IMR-90 (cell line): ENCODE data around the gene MAU2. TPM values are rescaled to one million over a fixed set of nuclear protein-coding genes. Genes with fewer than 3 reads are reported as not detected.

Source experiments
- ATAC-seq: fragments of 200-7000 bp; cut with Tn5 transposase; 2 replicates; pipeline ENCODE4 v1.9.1; 2020; ENCODE audit warnings: low read depth, mild to moderate bottlenecking, moderate library complexity
- BruUV-seq: library from RNA; stranded (reverse); fragments of 400-500 nt; replicated peaks from 2 replicates; lab custom pipeline; 2021; lab: Mats Ljungman, UMichigan
- CTCF ChIA-PET: fragments of 300-600 bp; formaldehyde crosslinking; extraction: SDS; loops from one replicate; lab custom pipeline; 2021; ENCODE audit warnings: antibody characterized with exemption; lab: Yijun Ruan, JAX
- POLR2A ChIA-PET: fragments of 300-600 bp; sonication (Branson Sonifier 250); formaldehyde crosslinking; loops from one replicate; lab custom pipeline; 2022; ENCODE audit warnings: antibody characterized with exemption; ENCODE audit not compliant: unreplicated experiment; lab: Charles Lee
- DNase-seq: peaks from one replicate; pipeline ENCODE4 v3.0.0; 2013
- H2AFZ ChIP-seq: replicated peaks from 2 replicates; pipeline ENCODE3; 2013; ENCODE audit warnings: low read length, mild to moderate bottlenecking; ENCODE audit not compliant: poor library complexity
- H2AK5ac ChIP-seq: 2 replicates; pipeline ENCODE4 v1.6.1; 2013; ENCODE audit warnings: low read depth, low read length, inconsistent platforms
- H2AK9ac ChIP-seq: replicated peaks from 2 replicates; pipeline ENCODE3; 2013; ENCODE audit warnings: mild to moderate bottlenecking, low read depth, low read length, moderate library complexity; ENCODE audit not compliant: poor library complexity
- H2BK120ac ChIP-seq: 2 replicates; pipeline ENCODE4 v1.6.1; 2013; ENCODE audit warnings: low read depth, low read length, inconsistent platforms
- H2BK15ac ChIP-seq: 3 replicates; pipeline ENCODE4 v1.6.1; 2013; ENCODE audit warnings: low read depth, low read length, inconsistent platforms
- H2BK20ac ChIP-seq: 2 replicates; pipeline ENCODE4 v1.6.1; 2013; ENCODE audit warnings: low read depth, mild to moderate bottlenecking, inconsistent platforms, low read length, moderate library complexity
- H2BK5ac ChIP-seq: 2 replicates; pipeline ENCODE4 v1.6.1; 2013; ENCODE audit warnings: mild to moderate bottlenecking, low read depth, low read length, inconsistent platforms; ENCODE audit not compliant: poor library complexity, severe bottlenecking
- H3K14ac ChIP-seq: replicated peaks from 2 replicates; pipeline ENCODE4 v1.6.1; 2013; ENCODE audit warnings: low read depth, low read length, inconsistent platforms
- H3K18ac ChIP-seq: 2 replicates; pipeline ENCODE4 v1.6.1; 2013; ENCODE audit warnings: low read depth, low read length, control low read depth
- H3K23ac ChIP-seq: 2 replicates; pipeline ENCODE4 v1.6.1; 2013; ENCODE audit warnings: low read depth, low read length, inconsistent platforms
- H3K27ac ChIP-seq: 2 replicates; pipeline ENCODE4 v1.5.1; 2013; ENCODE audit warnings: mild to moderate bottlenecking, control low read depth, low read length; ENCODE audit not compliant: insufficient read depth
- H3K27me3 ChIP-seq: 2 replicates; pipeline ENCODE4 v1.6.1; 2013; ENCODE audit warnings: low read length; ENCODE audit not compliant: control insufficient read depth, insufficient read depth
- H3K36me3 ChIP-seq: 2 replicates; pipeline ENCODE4 v1.6.1; 2013; ENCODE audit warnings: low read length, mixed read lengths; ENCODE audit not compliant: control insufficient read depth, insufficient read depth
- H3K4ac ChIP-seq: 2 replicates; pipeline ENCODE4 v1.6.1; 2013; ENCODE audit warnings: low read depth, low read length, inconsistent platforms
- H3K4me1 ChIP-seq: 2 replicates; pipeline ENCODE4 v1.6.1; 2013; ENCODE audit warnings: low read length, mixed read lengths; ENCODE audit not compliant: control insufficient read depth, insufficient read depth
- H3K4me2 ChIP-seq: 2 replicates; pipeline ENCODE4 v1.6.1; 2013; ENCODE audit warnings: low read depth, mild to moderate bottlenecking, control low read depth, low read length, moderate library complexity
- H3K4me3 ChIP-seq: 2 replicates; pipeline ENCODE4 v1.5.1; 2013; ENCODE audit warnings: low read depth, mild to moderate bottlenecking, control low read depth, low read length, moderate library complexity; ENCODE audit not compliant: insufficient read depth
- H3K56ac ChIP-seq: 2 replicates; pipeline ENCODE4 v1.6.1; 2013; ENCODE audit warnings: low read length, inconsistent platforms; ENCODE audit not compliant: insufficient read depth; ENCODE audit errors: extremely low read depth
- H3K79me1 ChIP-seq, 2 experiments: 2 replicates each; pipeline ENCODE4 v1.6.1; 2013; ENCODE audit warnings: low read length in 2 of 2, inconsistent platforms in 1 of 2, low read depth in 1 of 2
- H3K9ac ChIP-seq: 2 replicates; pipeline ENCODE4 v1.6.1; 2013; ENCODE audit warnings: low read depth, low read length, control low read depth
- H3K9me1 ChIP-seq: 2 replicates; pipeline ENCODE4 v1.6.1; 2013; ENCODE audit warnings: low read length, inconsistent platforms; ENCODE audit not compliant: insufficient read depth
- H3K9me3 ChIP-seq: 2 replicates; pipeline ENCODE4 v1.6.1; 2013; ENCODE audit warnings: low read length; ENCODE audit not compliant: control insufficient read depth, insufficient read depth
- H4K20me1 ChIP-seq: 2 replicates; pipeline ENCODE4 v1.6.1; 2013; ENCODE audit warnings: low read length, inconsistent platforms; ENCODE audit not compliant: insufficient read depth
- H4K5ac ChIP-seq: 2 replicates; pipeline ENCODE4 v1.6.1; 2013; ENCODE audit warnings: mild to moderate bottlenecking, low read depth, low read length, control low read depth
- H4K8ac ChIP-seq, 2 experiments: 2 replicates each; pipeline ENCODE4 v1.6.1; 2013; ENCODE audit warnings: low read depth in 2 of 2, low read length in 2 of 2, control low read depth in 1 of 2, inconsistent platforms in 1 of 2
- H4K91ac ChIP-seq: 2 replicates; pipeline ENCODE4 v1.6.1; 2013; ENCODE audit warnings: low read depth, low read length, inconsistent platforms; ENCODE audit not compliant: insufficient read depth
- BHLHE40 ChIP-seq: fragments of 150-350 bp; IDR thresholded peaks from 2 replicates; pipeline ENCODE4 v1.6.1; 2016; ENCODE audit warnings: mild to moderate bottlenecking, low read depth, low read length
- CEBPB ChIP-seq: IDR thresholded peaks from 2 replicates; pipeline ENCODE4 v1.6.1; 2012; ENCODE audit warnings: low read depth, low read length, improper control_type of control experiment
- FOS ChIP-seq: fragments of 150-350 bp; IDR thresholded peaks from 2 replicates; pipeline ENCODE4 v1.6.1; 2016; ENCODE audit warnings: low read depth, low read length
- MAZ ChIP-seq: IDR thresholded peaks from 2 replicates; pipeline ENCODE4 v1.6.1; 2012; ENCODE audit warnings: low read depth, mild to moderate bottlenecking, low read length, improper control_type of control experiment, moderate library complexity, borderline replicate concordance
- NFE2L2 ChIP-seq: fragments of 150-350 bp; IDR thresholded peaks from 2 replicates; pipeline ENCODE4 v1.6.1; 2016; ENCODE audit warnings: low read depth, mild to moderate bottlenecking, low read length
- POLR2A ChIP-seq: IDR thresholded peaks from 2 replicates; pipeline ENCODE4 v1.6.1; 2012; ENCODE audit warnings: mild to moderate bottlenecking, low read depth, low read length
- WGBS, 2 experiments: methylation state at CpG; one replicate each; pipeline versions ENCODE4 v1.1.5 to v1.1.7; 2013; ENCODE audit warnings: missing lambda C conversion rate in 2 of 2; ENCODE audit not compliant: insufficient read length in 1 of 2; ENCODE audit errors: extremely low coverage in 2 of 2; 5-methylcytosine and 5-hydroxymethylcytosine counted together
- dilution Hi-C: fragments of 300-500 bp; cut with HindIII; formaldehyde crosslinking; loops from one replicate; pipeline ENCODE4 v1.14.3; 2018; ENCODE audit warnings: low sequenced_read_pairs; ENCODE audit not compliant: unreplicated experiment
- in situ Hi-C: fragments of 300-500 bp; cut with MboI; formaldehyde crosslinking; loops from 3 replicates; pipeline ENCODE4 v1.14.3; 2019; ENCODE audit warnings: low sequenced_read_pairs, inconsistent platforms, mixed read lengths
- intact Hi-C: fragments of 100-400 bp; cut with micrococcal nuclease; formaldehyde crosslinking; loops from 2 replicates; pipeline ENCODE4 v1.10.0; 2022
- polyA plus RNA-seq, 3 experiments: library from polyadenylated mRNA; depleted of rRNA; stranded (reverse); fragments of >200 nt; gene quantifications; 2 replicates each; pipeline ENCODE4 v1.2.3, GENCODE V29; 2012; ENCODE audit warnings: low replicate concordance in 1 of 3
- total RNA-seq: library from RNA; depleted of rRNA; stranded (reverse); fragments of >200 nt; gene quantifications from 2 replicates; pipeline ENCODE4 v1.2.3, GENCODE V29; 2012
- TF ChIP-seq, protein P1 (sequence below): fragments of 150-350 bp; IDR thresholded peaks from 2 replicates; pipeline ENCODE4 v1.6.1; 2017; ENCODE audit warnings: mild to moderate bottlenecking, antibody characterized with exemption, low read length, low read depth

Gene MAU2
- total and polyA plus RNA-seq, 2 of the 4 experiments (the other 2 are of a cell fraction), result 24.6 to 31.1 TPM

DNA sequence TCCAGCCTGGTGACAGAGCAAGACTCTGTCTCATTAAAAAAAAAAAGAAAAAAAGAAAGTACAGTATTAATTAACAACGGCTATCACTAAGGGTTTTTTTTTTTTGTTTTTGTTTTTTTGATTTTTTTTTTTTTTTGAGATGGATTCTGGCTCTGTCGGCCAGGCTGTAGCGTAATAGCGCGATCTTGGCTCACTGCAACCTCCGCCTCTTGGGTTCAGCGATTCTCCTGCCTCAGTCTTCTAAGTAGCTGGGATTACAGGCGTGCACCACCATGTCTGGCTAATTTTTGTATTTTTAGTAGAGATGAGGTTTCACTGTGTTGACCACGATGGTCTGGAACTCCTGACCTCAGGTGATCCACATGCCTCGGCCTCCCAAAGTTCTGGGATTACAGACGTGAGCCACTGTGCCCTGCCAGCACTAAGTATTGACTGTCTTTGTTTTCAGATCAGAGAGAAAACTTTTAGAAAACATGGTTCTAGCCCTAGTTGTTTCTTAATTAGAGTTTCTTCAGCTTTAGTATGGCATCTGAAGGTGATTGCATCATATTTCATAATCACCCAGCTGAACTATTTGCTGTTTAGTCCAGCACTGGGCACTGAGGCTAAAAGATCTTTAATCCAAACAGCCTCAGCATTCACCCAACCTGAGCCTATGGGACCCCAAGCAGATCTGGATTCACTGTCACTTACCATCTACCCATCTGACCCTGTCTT is 82.2 kb downstream of the MAU2 start:
- peak overlapping the region; percentile 32; the same call in 1 of the 2 replicates for H2BK20ac ChIP-seq
- no peak overlapping the region for H3K56ac ChIP-seq
- peak overlapping the region; percentile 66 for H3K4ac ChIP-seq
- no peaks in the 10 kb centered on the region for H3K9me3 ChIP-seq
- no peak overlapping the region for H3K9ac ChIP-seq
- H3K4me3 ChIP-seq, result no peak overlapping the region
- peak overlapping the region; percentile 4; the same call in 1 of the 3 replicates for H2BK15ac ChIP-seq
- no peaks in the 10 kb centered on the region for H3K36me3 ChIP-seq
- intact Hi-C loops (no loop called here), dilution Hi-C loops (no loop called here), in situ Hi-C loops (no loop called here)
- no peak overlapping the region for H3K23ac ChIP-seq
- H2BK5ac ChIP-seq, result peak overlapping the region; percentile 4
- H3K27me3 ChIP-seq, result no peaks in the 10 kb centered on the region
- no peak for TF ChIP-seq MAZ
- TF ChIP-seq, protein P1, sequence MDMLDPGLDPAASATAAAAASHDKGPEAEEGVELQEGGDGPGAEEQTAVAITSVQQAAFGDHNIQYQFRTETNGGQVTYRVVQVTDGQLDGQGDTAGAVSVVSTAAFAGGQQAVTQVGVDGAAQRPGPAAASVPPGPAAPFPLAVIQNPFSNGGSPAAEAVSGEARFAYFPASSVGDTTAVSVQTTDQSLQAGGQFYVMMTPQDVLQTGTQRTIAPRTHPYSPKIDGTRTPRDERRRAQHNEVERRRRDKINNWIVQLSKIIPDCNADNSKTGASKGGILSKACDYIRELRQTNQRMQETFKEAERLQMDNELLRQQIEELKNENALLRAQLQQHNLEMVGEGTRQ, result no peak
- TF ChIP-seq FOS, result no peak
- TF ChIP-seq POLR2A, result no peak
- peak; percentile 95 for TF ChIP-seq CEBPB
- TF ChIP-seq NFE2L2, result no peak
- TF ChIP-seq BHLHE40, result no peak
- H2BK120ac ChIP-seq, result peak overlapping the region; percentile 9; the same call in 1 of the 2 replicates
- H3K79me1 ChIP-seq, result peaks cover 5 to 63% of the 10 kb centered on the region in 2 experiments; a peak in 3 of 4 replicates
- H2AK9ac ChIP-seq, result peak overlapping the region; percentile 88
- no TSS peak for BruUV-seq
- DNase-seq (no peak), ATAC-seq (no peak)
- ChIA-PET CTCF (no interaction called here), POLR2A (interaction anchor here (0.7 kb wide), 1 partner anchor 24 kb away, joined by 13 read pairs; no protein-coding TSS in a partner anchor)
- peaks cover 16% of the 10 kb centered on the region; the same call in 1 of the 2 replicates for H3K9me1 ChIP-seq
- H2AFZ ChIP-seq, result peak overlapping the region; percentile 52
- peak overlapping the region; percentile 50 for H4K91ac ChIP-seq
- H4K20me1 ChIP-seq, result peaks cover 24% of the 10 kb centered on the region
- WGBS, 2 experiments, result 100% methylated on average over 3 of the region's 11 CpGs; no CpG with 5 or more reads in 1 of the 2 experiments
- H4K8ac ChIP-seq, result peak overlapping the region in 1 of 2 experiments; percentile 34; a peak in 1 of 4 replicates
- no peak overlapping the region for H3K4me2 ChIP-seq
- H3K4me1 ChIP-seq, result peaks cover 12% of the 10 kb centered on the region
- no peak overlapping the region for H3K18ac ChIP-seq
- peak overlapping the region; percentile 22; the same call in 1 of the 2 replicates for H3K14ac ChIP-seq
- 0 out of 2 replicates have a peak overlapping the region, but pooled peaks have one; percentile 22 for H2AK5ac ChIP-seq
- H4K5ac ChIP-seq, result no peak overlapping the region
- no peak overlapping the region for H3K27ac ChIP-seq
